A549 (cell line): Measurements from ENCODE around the gene CCNT2. TPM values are rescaled to one million over a fixed set of nuclear protein-coding genes. Genes with fewer than 3 reads are reported as not detected.

Experiments
- ATAC-seq, 2 experiments: fragments of 200-7000 bp in 1 of 2; fragments of >200 bp in 1 of 2; cut with Nextera tagmentation in 1 of 2; cut with Tn5 transposase in 1 of 2; 3 replicates each; pipeline versions ENCODE4 v1.8.0 to v1.9.1; 2018 to 2020; ENCODE audit warnings: mild to moderate bottlenecking in 1 of 2, moderate library complexity in 1 of 2
- CTCF ChIA-PET: fragments of 300-600 bp; sonication (Branson Sonifier 250); formaldehyde crosslinking; extraction: SDS; loops from one replicate; lab custom pipeline; 2021; ENCODE audit warnings: antibody characterized with exemption, inconsistent platforms; lab: Yijun Ruan, JAX
- POLR2A ChIA-PET: fragments of 350-600 bp; formaldehyde crosslinking; extraction: SDS; loops from one replicate; lab custom pipeline; 2021; ENCODE audit warnings: antibody characterized with exemption, inconsistent platforms; lab: Yijun Ruan, JAX
- DNase-seq, 2 experiments: peaks; one replicate each; pipeline versions ENCODE4 v3.0.0 to v3.0.0-alpha.2; 2011 to 2016; ENCODE audit warnings: low read depth in 1 of 2, low spot score in 1 of 2
- FAIRE-seq: peaks from 2 replicates; lab custom pipeline; 2011; peaks lifted over from hg19 to GRCh38; lab: Jason Lieb, UNC
- H3K27ac ChIP-seq, 2 experiments: fragments of >200 bp; sonication (Bioruptor Twin); formaldehyde crosslinking; 3 replicates each; pipeline ENCODE4 v1.5.1; 2016 to 2017
- H3K4me1 ChIP-seq: fragments of >200 bp; sonication (Bioruptor Twin); formaldehyde crosslinking; 3 replicates; pipeline ENCODE4 v1.6.1; 2016
- H3K4me2 ChIP-seq: fragments of >200 bp; sonication (Bioruptor Twin); formaldehyde crosslinking; 3 replicates; pipeline ENCODE4 v1.6.1; 2016
- H3K4me3 ChIP-seq: fragments of >200 bp; sonication (Bioruptor Twin); formaldehyde crosslinking; 3 replicates; pipeline ENCODE4 v1.5.1; 2016
- H3K9me3 ChIP-seq: fragments of >200 bp; sonication (Bioruptor Twin); formaldehyde crosslinking; 3 replicates; pipeline ENCODE4 v1.6.1; 2016
- ATOH8 ChIP-seq: fragments of 250-450 bp; sonication (Bioruptor Pico); IDR thresholded peaks from 2 replicates; pipeline ENCODE4 v1.5.0; 2020; ENCODE audit warnings: low read depth, mild to moderate bottlenecking, moderate library complexity
- BCL3 ChIP-seq: fragments of >200 bp; sonication (Bioruptor Twin); formaldehyde crosslinking; IDR thresholded peaks from 3 replicates; pipeline ENCODE4 v1.6.1; 2016
- CEBPB ChIP-seq, 2 experiments: fragments of >200 bp in 1 of 2; sonication (Bioruptor Twin) in 1 of 2; formaldehyde crosslinking in 1 of 2; IDR thresholded peaks; 2 replicates each; pipeline ENCODE4 v1.6.1; 2012 to 2016
- E2F6 ChIP-seq: IDR thresholded peaks from 2 replicates; pipeline ENCODE4 v1.6.1; 2012; ENCODE audit warnings: low read depth, borderline replicate concordance
- EHMT2 ChIP-seq: fragments of 200-600 bp; sonication (generic); IDR thresholded peaks from 2 replicates; pipeline ENCODE4 v1.6.1; 2016; ENCODE audit warnings: antibody characterized with exemption, low read depth, mild to moderate bottlenecking, moderate library complexity
- EP300 ChIP-seq, 2 experiments: fragments of >200 bp; sonication (Bioruptor Twin); formaldehyde crosslinking; IDR thresholded peaks; 2 replicates in 1 of 2; 3 replicates in 1 of 2; pipeline ENCODE4 v1.6.1; 2016 to 2017
- FOSB ChIP-seq: fragments of 250-450 bp; sonication (Bioruptor Pico); IDR thresholded peaks from 2 replicates; pipeline ENCODE4 v1.5.0; 2020; ENCODE audit warnings: mild to moderate bottlenecking, moderate library complexity
- FOXS1 ChIP-seq: fragments of 250-450 bp; sonication (Bioruptor Pico); IDR thresholded peaks from 2 replicates; pipeline ENCODE4 v1.5.0; 2020; ENCODE audit warnings: mild to moderate bottlenecking, moderate library complexity
- GATA3 ChIP-seq: IDR thresholded peaks from 2 replicates; pipeline ENCODE4 v1.6.1; 2012; ENCODE audit warnings: borderline replicate concordance
- HDAC2 ChIP-seq: fragments of 200-600 bp; sonication (generic); IDR thresholded peaks from 2 replicates; pipeline ENCODE4 v1.6.1; 2016
- JUN ChIP-seq, 2 experiments: fragments of >200 bp; sonication (Bioruptor Twin); formaldehyde crosslinking; IDR thresholded peaks; 2 replicates in 1 of 2; 3 replicates in 1 of 2; pipeline ENCODE4 v1.6.1; 2016 to 2017
- MAFK ChIP-seq: fragments of 450-650 bp; IDR thresholded peaks from 2 replicates; pipeline ENCODE4 v1.6.1; 2014; ENCODE audit not compliant: partially characterized antibody
- MAX ChIP-seq: IDR thresholded peaks from 2 replicates; pipeline ENCODE4 v1.6.1; 2012
- PHF8 ChIP-seq: fragments of 200-600 bp; sonication (generic); IDR thresholded peaks from 2 replicates; pipeline ENCODE4 v1.6.1; 2016; ENCODE audit warnings: low read depth, mild to moderate bottlenecking, antibody characterized with exemption, moderate library complexity, borderline replicate concordance
- POLR2A ChIP-seq: IDR thresholded peaks from 2 replicates; pipeline ENCODE4 v1.6.1; 2012; ENCODE audit warnings: mild to moderate bottlenecking, low read length
- RAD21 ChIP-seq, 2 experiments: fragments of >200 bp in 1 of 2; sonication (Bioruptor Twin) in 1 of 2; formaldehyde crosslinking in 1 of 2; IDR thresholded peaks in 1 of 2; conservative IDR thresholded peaks in 1 of 2; 2 replicates in 1 of 2; 3 replicates in 1 of 2; pipeline ENCODE4 v1.6.1; 2012 to 2018; ENCODE audit warnings: inconsistent platforms in 1 of 2
- RARB ChIP-seq: fragments of 250-450 bp; sonication (Bioruptor Pico); IDR thresholded peaks from 2 replicates; pipeline ENCODE4 v1.8.0; 2021; ENCODE audit warnings: mild to moderate bottlenecking, moderate library complexity
- REST ChIP-seq: fragments of 200-600 bp; sonication (generic); IDR thresholded peaks from 2 replicates; pipeline ENCODE4 v1.6.1; 2016; ENCODE audit warnings: antibody characterized with exemption, mild to moderate bottlenecking, moderate library complexity
- SMC3 ChIP-seq: fragments of >200 bp; sonication (Bioruptor Twin); formaldehyde crosslinking; IDR thresholded peaks from 3 replicates; pipeline ENCODE4 v1.6.1; 2018; ENCODE audit warnings: inconsistent platforms
- TFCP2L1 ChIP-seq: fragments of 250-450 bp; sonication (Bioruptor Pico); IDR thresholded peaks from 2 replicates; pipeline ENCODE4 v1.5.0; 2021; ENCODE audit warnings: mild to moderate bottlenecking
- USF2 ChIP-seq: fragments of 450-650 bp; IDR thresholded peaks from 2 replicates; pipeline ENCODE4 v1.6.1; 2014; ENCODE audit warnings: antibody characterized with exemption
- WGBS: methylation state at CpG from one replicate; pipeline ENCODE4 v1.1.6; 2017; ENCODE audit errors: missing lambda C conversion rate; 5-methylcytosine and 5-hydroxymethylcytosine counted together
- polyA plus RNA-seq, 4 experiments: library from polyadenylated mRNA; depleted of rRNA in 3 of 4; stranded (reverse); fragments of >200 nt; fragmentation: RNase III in 1 of 4; extraction: RNeasy Plus Mini Kit Qiagen cat#74134 plus additional on column Dnase treatment in 1 of 4; gene quantifications; 2 replicates in 3 of 4; 3 replicates in 1 of 4; pipeline ENCODE4 v1.2.3, GENCODE V29; 2011 to 2017

The CCNT2 gene
- polyA plus RNA-seq, 2 of the 4 experiments (the other 2 are of a cell fraction) = 12.6 to 20.7 TPM

- peak overlapping the region; percentile 95 for H3K4me3 ChIP-seq
- WGBS = under 1% methylated on average over 36 of the region's 38 CpGs
- H3K27ac ChIP-seq = peak overlapping the region; percentile 93 to 100
These were observed 615 bp upstream of the CCNT2 start for GRCh38 chr2:134917888-134918525.

GRCh38 chr2:134919341-134920210 lies 954 bp downstream of the CCNT2 start:
- 2% methylated on average over 30 of the region's 30 CpGs for WGBS
- TF ChIP-seq ATOH8 (CRISPR knock-in tag) (no peak), FOSB (CRISPR knock-in tag) (no peak), CEBPB (IDR thresholded peaks at IDR 0.05) (no peak), MAFK (peak; percentile 4), FOXS1 (CRISPR knock-in tag) (no peak), TFCP2L1 (CRISPR knock-in tag) (no peak), GATA3 (no peak), USF2 (peak; percentile 55; the same call in 1 of the 2 replicates), MAX (no peak)
- peak overlapping the region; percentile 95 for H3K4me3 ChIP-seq
- POLR2A ChIA-PET = interaction anchor here (1.0 to 1.7 kb wide), 4 partner anchors 9 to 800 kb away, joined by 3 to 8 read pairs (median 4); partner anchors contain the start of genes R3HDM1 and ZRANB3
- no peaks in the 10 kb centered on the region for H3K9me3 ChIP-seq
- DNase-seq = peak in 1 of 2 experiments; percentile 48
- CTCF ChIA-PET = no interaction called here
- no peak for FAIRE-seq
- H3K4me2 ChIP-seq = peak overlapping the region; percentile 82
- peak overlapping the region; percentile 93 to 100 for H3K27ac ChIP-seq
- peak; percentile 16 to 19 for ATAC-seq
- H3K4me1 ChIP-seq = peaks cover 32% of the 10 kb centered on the region

More at GRCh38 chr2:134917888-134918525, 615 bp upstream of the CCNT2 start:
- peaks cover 31% of the 10 kb centered on the region for H3K4me1 ChIP-seq
- DNase-seq (no peak), ATAC-seq (peak; percentile 91)
- H3K9me3 ChIP-seq = peaks cover 7% of the 10 kb centered on the region; the same call in 2 of the 3 replicates
- POLR2A ChIA-PET = interaction anchor here (0.7 to 1.7 kb wide), 9 partner anchors 8 to 798 kb away, joined by 3 to 8 read pairs (median 4); partner anchors contain the start of genes R3HDM1 and ZRANB3
- CTCF ChIA-PET = interaction anchor here (1.6 to 2.1 kb wide), 3 partner anchors 20 to 467 kb away, joined by 4 to 6 read pairs (median 4); no protein-coding TSS in a partner anchor
- peak overlapping the region; percentile 89 for H3K4me2 ChIP-seq
- TF ChIP-seq HDAC2 (no peak), RARB (CRISPR knock-in tag) (no peak), PHF8 (peak; percentile 84), POLR2A (peak; percentile 89), SMC3 (peak; percentile 26; the same call in 2 of the 3 replicates), JUN (IDR thresholded peaks at IDR 0.05) (peak; percentile 32 to 69; a peak in 3 of 5 replicates), BCL3 (peak; percentile 87), RAD21 (conservative IDR thresholded peaks at IDR 0.05 in 1 of 2, IDR thresholded peaks at IDR 0.05 in 1 of 2) (0 out of 5 replicates have a peak, but pooled peaks have one; percentile 6 to 13)
- TF ChIP-seq, all 56 proteins: peak for 6
- FAIRE-seq = no peak

GRCh38 chr2:134924912-134925311 lies 6.3 kb downstream of the CCNT2 start:
- FAIRE-seq (no peak), DNase-seq (no peak), ATAC-seq (no peak)
- Histone ChIP-seq H3K4me1 (peaks cover 50% of the 10 kb centered on the region), H3K9me3 (no peaks in the 10 kb centered on the region), H3K4me2 (no peak overlapping the region), H3K4me3 (no peak overlapping the region), H3K27ac (no peak overlapping the region)
- ChIA-PET CTCF (no interaction called here), POLR2A (no interaction called here)
- WGBS = 87% methylated on average over 1 of the region's 1 CpG
- TF ChIP-seq REST (no peak), MAFK (no peak), EHMT2 (no peak), EP300 (IDR thresholded peaks at IDR 0.05) (no peak), GATA3 (no peak), SMC3 (no peak), USF2 (no peak), MAX (no peak), E2F6 (no peak)
